HG03045 (cell line): ENCODE data around the gene SPEG.

Source experiments
- ATAC-seq: cut with Tn5 transposase; IDR thresholded peaks from one replicate; pipeline ENCODE4 v1.9.1; 2021; ENCODE audit warnings: mild to moderate bottlenecking, moderate library complexity; ENCODE audit not compliant: unreplicated experiment

SPEG gene

GRCh38 chr2:219475697-219476651 lies 41.3 kb downstream of the SPEG start:
- no peak for ATAC-seq

GRCh38 chr2:219476652-219477151 lies 42.1 kb downstream of the SPEG start:
- ATAC-seq, result no peak

DNA sequence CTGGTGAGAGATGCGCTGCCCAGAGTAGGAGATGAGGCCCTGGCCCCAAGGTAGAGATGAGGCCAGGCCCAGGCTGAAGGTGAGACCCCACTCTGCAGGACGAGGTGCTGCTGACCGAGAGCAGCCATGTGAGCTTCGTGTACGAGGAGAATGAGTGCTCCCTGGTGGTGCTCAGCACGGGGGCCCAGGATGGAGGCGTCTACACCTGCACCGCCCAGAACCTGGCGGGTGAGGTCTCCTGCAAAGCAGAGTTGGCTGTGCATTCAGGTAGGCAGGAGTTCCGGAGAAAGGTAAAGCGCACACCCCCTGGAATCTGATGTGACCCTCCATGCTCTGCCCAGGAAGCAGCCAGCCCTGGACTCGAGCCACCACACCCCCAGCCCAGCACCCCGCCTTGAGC lies 42.5 kb downstream of the SPEG start:
- no peak for ATAC-seq

- no peak for ATAC-seq
These were observed 43.2 kb downstream of the SPEG start for GRCh38 chr2:219477815-219478214.

GRCh38 chr2:219478916-219479315 lies 44.3 kb downstream of the SPEG start:
- no peak for ATAC-seq

DNA sequence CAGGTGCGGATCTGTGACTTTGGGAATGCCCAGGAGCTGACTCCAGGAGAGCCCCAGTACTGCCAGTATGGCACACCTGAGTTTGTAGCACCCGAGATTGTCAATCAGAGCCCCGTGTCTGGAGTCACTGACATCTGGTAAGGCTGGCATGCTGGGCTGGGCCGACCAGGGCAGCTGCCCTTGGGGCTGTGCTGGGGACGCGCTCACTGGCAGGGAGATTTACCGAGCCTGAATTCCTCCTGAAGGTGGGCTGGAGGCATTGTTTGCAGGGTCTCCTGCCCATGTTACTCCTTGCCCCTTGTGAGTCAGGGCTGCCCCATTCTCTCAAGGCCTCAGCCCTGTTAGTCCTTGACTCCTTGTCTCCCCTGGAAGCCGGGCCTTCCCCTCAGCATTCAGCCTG lies 45.4 kb downstream of the SPEG start:
- ATAC-seq, result no peak

DNA sequence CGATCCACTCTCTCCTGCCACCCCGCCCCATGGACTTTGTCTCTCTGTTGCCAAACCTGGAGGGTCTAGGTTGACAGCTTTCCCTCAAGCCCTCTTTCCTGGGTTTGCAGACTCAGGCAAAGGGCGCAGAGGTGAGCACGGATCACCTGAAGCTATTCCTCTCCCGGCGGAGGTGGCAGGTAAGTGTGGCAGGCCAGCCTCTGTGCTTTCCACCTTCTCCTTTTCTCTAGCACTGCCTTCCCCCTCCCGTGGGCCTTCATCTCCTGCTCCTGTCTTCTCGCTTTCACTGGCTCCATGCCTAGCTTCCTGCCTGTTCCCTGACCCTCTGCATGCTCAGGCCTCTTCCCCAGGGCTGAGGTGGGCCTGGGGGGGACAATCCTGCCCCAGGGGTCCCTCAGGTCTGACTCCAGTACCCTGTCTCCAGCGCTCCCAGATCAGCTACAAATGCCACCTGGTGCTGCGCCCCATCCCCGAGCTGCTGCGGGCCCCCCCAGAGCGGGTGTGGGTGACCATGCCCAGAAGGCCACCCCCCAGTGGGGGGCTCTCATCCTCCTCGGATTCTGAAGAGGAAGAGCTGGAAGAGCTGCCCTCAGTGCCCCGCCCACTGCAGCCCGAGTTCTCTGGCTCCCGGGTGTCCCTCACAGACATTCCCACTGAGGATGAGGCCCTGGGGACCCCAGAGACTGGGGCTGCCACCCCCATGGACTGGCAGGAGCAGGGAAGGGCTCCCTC lies 48.2 kb downstream of the SPEG start:
- ATAC-seq, result no peak

- no peak for ATAC-seq
These were observed 49.1 kb downstream of the SPEG start for GRCh38 chr2:219483451-219484342.

DNA sequence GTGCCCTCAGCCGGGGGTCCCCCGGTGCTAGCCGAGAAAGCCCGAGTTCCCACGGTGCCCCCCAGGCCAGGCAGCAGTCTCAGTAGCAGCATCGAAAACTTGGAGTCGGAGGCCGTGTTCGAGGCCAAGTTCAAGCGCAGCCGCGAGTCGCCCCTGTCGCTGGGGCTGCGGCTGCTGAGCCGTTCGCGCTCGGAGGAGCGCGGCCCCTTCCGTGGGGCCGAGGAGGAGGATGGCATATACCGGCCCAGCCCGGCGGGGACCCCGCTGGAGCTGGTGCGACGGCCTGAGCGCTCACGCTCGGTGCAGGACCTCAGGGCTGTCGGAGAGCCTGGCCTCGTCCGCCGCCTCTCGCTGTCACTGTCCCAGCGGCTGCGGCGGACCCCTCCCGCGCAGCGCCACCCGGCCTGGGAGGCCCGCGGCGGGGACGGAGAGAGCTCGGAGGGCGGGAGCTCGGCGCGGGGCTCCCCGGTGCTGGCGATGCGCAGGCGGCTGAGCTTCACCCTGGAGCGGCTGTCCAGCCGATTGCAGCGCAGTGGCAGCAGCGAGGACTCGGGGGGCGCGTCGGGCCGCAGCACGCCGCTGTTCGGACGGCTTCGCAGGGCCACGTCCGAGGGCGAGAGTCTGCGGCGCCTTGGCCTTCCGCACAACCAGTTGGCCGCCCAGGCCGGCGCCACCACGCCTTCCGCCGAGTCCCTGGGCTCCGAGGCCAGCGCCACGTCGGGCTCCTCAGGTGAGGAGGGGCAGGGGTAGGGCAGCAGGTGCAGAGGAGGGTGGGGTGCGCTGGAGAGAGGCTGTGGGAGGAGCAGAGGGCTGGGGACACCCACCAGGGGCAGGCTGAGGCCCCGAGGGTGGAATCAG lies 49.9 kb downstream of the SPEG start:
- ATAC-seq, result no peak

DNA sequence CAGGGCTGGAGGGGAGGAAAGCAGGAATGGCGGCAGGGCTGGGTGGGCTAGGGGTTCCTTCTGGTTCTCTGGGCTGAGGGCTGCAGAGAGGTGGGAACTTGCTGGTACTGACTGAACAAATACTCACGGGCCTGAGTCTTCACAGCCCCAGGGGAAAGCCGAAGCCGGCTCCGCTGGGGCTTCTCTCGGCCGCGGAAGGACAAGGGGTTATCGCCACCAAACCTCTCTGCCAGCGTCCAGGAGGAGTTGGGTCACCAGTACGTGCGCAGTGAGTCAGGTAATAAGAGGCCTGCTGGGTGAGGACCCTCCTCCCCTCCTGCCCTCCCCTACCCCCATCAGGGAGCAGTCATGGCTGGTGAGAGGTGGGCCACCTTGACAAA lies 50.5 kb downstream of the SPEG start:
- no peak for ATAC-seq

GRCh38 chr2:219486380-219486959 lies 51.8 kb downstream of the SPEG start:
- no peak for ATAC-seq

GRCh38 chr2:219488149-219488843 lies 53.7 kb downstream of the SPEG start:
- no peak for ATAC-seq

DNA sequence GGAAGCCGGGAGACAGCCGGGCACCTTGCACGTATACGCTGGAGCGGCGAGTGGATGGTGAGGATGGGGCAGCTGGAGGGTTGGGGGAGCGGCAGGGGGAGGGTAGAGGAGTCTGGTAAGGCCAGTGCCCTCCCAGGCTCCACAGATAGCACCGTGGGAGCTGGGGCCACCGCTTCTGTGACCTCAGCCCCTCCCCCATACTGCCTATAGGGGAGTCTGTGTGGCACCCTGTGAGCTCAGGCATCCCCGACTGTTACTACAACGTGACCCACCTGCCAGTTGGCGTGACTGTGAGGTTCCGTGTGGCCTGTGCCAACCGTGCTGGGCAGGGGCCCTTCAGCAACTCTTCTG lies 54.2 kb downstream of the SPEG start:
- no peak for ATAC-seq

DNA sequence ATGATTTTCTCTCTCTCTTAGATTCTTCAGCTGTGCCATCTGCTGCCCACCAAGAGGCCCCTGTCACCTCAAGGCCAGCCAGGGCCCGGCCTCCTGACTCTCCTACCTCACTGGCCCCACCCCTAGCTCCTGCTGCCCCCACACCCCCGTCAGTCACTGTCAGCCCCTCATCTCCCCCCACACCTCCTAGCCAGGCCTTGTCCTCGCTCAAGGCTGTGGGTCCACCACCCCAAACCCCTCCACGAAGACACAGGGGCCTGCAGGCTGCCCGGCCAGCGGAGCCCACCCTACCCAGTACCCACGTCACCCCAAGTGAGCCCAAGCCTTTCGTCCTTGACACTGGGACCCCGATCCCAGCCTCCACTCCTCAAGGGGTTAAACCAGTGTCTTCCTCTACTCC lies 54.7 kb downstream of the SPEG start:
- ATAC-seq, result no peak

DNA sequence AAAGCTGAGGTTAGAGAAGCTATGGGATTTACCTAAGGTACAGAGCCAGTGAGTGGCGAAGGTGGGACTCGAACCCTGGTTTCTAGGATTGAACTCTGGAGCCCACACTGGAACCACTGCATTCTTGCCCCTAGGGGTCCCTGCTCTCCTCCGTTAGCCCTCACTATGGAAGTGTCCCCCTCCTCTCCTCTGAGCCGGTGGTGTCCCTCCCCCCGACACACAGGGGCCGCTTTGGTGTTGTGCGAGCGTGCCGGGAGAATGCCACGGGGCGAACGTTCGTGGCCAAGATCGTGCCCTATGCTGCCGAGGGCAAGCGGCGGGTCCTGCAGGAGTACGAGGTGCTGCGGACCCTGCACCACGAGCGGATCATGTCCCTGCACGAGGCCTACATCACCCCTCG lies 55.5 kb downstream of the SPEG start:
- ATAC-seq, result no peak

DNA sequence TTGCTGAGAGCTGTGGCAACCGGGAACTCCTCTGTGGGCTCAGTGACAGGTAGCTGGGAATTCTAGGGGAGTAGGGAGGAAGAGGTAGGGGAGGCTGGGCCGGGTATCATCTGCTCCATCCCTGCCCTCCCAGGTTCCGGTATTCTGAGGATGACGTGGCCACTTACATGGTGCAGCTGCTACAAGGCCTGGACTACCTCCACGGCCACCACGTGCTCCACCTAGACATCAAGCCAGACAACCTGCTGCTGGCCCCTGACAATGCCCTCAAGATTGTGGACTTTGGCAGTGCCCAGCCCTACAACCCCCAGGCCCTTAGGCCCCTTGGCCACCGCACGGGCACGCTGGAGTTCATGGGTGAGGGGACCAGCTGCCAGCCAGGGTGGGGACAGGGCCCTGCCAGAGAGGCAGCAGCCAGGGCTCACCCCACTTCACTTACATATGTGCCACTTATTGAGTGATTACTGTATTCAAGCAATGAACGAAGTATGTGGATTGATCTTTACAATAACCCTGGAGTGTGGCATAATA lies 56.0 kb downstream of the SPEG start:
- ATAC-seq, result no peak

DNA sequence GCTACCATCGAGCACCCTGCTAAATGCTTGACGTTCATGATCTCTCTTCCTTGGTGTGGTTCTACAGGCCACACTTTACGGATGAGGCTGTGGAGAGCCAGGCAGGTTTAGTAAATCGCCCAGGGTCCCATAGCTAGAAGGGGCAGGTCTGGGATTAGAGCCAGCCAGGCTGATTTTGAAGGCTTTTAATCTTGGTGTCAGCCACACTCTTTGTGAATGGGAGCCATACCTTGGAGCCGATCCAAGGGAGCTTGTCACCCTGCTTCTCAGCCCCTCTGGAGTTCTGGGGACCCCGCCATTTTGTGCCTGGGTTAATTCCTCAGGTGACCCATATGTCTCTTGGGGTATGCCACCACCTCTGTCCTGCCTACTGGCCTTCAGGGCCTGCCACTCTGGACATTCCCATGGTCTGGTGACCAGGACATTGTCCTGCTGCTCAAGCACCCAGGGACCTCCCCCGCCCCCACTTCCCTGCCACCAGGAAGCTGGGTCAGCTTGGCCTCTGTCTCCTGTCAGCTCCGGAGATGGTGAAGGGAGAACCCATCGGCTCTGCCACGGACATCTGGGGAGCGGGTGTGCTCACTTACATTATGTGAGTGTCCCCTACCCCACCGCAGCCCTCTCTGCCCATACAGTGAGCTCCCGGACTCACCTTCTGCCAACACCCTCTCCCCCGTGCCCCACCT lies 56.8 kb downstream of the SPEG start:
- no peak for ATAC-seq

DNA sequence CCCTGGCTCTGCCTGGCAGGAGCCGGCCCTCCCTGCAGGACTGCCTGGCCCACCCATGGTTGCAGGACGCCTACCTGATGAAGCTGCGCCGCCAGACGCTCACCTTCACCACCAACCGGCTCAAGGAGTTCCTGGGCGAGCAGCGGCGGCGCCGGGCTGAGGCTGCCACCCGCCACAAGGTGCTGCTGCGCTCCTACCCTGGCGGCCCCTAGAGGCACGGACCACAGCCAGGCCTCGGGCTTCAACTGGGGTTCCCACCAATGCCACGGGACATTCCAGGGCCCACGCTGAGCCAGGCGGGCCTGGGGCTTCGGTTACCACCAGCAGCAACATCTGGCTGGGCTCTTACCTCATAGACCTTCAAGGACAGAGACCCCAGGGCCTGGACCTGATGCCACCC lies 57.9 kb downstream of the SPEG start:
- ATAC-seq, result no peak
